Uterus (tissue), 2 donors: ENCODE results near the gene NT5DC3.

ENCODE experiments used
- CTCF ChIP-seq, 4 experiments: fragments of 200-600 bp in 2 of 4; fragments of 450-650 bp in 2 of 4; sonication (generic) in 2 of 4; IDR thresholded peaks; one replicate each; pipeline ENCODE4 v1.5.1; 2016 to 2019; ENCODE audit warnings: antibody characterized with exemption in 4 of 4, mild to moderate bottlenecking in 2 of 4, moderate library complexity in 1 of 4
- POLR2A ChIP-seq, 2 donors: fragments of 450-650 bp; IDR thresholded peaks; one replicate each; pipeline ENCODE4 v1.6.1; 2016; ENCODE audit warnings: antibody characterized with exemption in 2 of 2, mild to moderate bottlenecking in 1 of 2, moderate library complexity in 1 of 2

- TF ChIP-seq CTCF (IDR thresholded peaks at IDR 0.05) (no peak), POLR2A (IDR thresholded peaks at IDR 0.05) (no peak)
These were observed 93.0 kb downstream of the NT5DC3 start for GRCh38 chr12:103748002-103748401.
